UCSD-AML1 (cell line): ENCODE measurements around the gene INPP5A.
"Not testable (repeated sequence)": the region's sequence is repeated elsewhere in the genome, so short reads cannot be mapped to it uniquely, and the experiment has no call there.

Source experiments
- DNase-seq: peaks from one replicate; lab custom pipeline; 2025; ENCODE audit not compliant: unreplicated experiment; lab: John Stamatoyannopoulos, UW

Gene INPP5A

DNA sequence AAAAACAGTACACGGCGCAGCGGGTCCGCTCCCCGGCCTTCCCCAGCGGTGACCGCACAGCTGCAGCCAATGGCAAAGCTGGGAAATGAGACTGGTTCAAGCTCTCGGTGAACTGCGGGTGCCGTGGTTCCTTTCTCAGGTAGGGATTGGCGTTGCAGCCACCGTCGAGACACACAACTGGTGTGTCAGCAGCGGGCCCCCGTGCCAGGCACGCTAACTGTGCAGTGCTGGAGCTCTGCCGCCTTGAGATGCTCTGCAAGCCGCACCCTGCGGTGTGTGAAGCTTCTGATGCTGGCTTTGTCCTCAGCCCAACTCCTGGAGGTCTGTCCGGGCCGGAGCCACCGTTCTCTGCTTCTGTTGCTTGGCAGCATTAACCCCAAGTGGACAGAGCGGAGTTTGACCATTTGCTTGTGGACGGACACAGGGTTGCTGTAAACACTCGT, 269.0 kb downstream of the INPP5A start:
- DNase-seq, result no peak

DNA sequence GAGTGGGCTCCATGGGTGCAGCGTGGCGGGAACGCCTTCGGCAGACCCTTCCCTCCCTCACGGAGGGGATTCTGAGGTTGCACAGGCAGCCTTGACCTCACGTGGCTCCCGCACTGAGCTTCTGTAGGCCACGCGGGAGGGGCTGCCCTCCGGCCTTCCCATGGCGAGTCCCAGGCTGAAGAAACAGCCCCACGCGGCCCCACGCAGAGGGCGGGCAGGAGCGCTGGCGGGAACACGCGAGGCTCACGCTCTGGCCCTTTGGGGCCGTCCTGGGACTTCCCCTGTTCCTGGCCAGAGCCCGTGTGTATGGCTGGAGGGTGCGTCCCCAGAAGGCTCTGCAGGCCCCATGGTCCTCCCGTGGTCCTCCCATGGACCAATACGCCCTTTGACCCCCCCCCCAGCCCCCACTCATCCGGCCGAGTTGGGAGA, 270.0 kb downstream of the INPP5A start:
- DNase-seq, result no peak

DNA sequence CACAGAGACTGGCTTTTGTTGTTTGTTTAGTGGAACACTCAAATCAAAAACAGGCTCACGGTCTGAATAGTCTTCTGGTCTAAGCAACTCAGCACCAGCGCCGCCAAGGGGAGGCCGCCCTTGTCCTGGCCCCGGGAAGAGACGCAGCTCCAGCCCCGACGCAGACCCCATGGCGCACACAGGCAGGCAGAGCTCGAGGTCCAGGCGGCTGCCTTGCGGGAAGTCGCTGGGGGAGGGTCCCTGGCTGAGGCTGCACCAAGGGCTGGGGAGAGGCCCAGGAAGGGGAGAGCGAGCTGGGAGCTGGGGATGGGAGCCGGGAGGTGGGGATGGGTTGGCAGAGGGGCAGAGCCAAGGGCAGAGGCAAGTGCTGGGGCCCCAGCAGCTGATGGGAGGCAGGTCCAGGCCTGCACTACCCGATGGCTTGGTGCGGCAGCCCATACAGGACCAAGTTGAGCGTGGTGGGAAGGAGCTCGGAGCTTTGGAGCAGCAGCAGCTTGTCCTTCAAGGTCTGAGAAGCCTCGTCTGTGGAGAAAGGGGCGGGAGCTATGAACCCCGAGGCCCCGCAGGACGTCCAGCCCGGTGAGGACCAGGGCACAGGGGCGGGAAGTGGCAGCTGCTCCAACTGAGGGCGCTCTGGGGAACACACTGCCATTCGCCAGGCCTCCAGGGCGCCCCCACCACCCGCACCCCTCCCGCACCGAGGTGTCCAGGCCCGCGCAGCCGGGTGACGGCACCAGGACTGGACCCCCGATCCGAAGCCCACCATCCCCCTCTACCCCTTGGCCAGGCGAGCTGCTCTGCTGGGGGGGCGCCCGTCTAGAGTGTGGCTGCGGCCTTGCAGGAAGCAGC, 271.0 kb downstream of the INPP5A start:
- DNase-seq, result no peak

DNA sequence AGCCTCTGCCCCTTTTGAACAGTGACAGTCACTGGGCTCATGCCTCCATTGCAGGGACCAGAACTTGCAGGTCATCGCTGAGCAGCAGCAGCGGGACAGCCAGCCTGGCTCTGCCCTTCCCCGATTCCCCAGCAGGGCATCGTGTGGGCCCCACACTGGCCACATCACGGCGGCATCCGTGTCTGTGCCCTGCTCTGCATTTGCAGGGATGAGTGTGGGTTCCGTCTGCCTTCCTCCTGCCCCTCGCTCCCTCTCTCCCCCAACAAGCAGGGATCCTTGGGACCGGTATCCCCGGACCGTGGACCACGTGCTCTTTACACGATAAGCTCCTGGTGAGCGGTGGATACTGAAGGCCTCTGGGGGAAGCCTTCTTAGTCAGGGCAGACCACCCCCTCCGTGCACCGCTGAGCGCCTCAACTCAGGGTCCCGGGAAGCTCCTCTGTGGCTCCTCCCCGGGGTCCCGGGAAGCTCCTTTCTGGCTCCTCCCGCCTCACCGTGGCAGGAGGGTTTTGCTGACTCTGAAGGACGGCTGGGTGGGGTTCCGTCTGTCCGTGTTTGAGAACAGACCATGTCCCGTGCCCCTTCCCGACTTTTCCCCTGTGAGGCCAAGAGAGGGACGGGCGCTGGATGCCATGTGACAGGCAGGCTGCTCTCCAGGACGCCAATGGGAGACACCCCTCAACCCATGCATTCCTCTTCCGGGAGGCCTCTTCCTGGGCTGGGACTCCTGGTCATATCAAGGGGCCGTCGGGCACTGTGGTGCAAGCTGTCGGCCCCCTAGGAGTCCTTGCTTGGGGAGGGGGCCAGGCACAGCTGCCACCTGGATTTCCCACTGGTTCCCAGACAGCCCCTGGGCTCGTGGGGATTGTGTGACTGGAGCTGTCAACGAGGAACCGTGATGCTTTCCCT, 271.9 kb downstream of the INPP5A start:
- no peak for DNase-seq

DNA sequence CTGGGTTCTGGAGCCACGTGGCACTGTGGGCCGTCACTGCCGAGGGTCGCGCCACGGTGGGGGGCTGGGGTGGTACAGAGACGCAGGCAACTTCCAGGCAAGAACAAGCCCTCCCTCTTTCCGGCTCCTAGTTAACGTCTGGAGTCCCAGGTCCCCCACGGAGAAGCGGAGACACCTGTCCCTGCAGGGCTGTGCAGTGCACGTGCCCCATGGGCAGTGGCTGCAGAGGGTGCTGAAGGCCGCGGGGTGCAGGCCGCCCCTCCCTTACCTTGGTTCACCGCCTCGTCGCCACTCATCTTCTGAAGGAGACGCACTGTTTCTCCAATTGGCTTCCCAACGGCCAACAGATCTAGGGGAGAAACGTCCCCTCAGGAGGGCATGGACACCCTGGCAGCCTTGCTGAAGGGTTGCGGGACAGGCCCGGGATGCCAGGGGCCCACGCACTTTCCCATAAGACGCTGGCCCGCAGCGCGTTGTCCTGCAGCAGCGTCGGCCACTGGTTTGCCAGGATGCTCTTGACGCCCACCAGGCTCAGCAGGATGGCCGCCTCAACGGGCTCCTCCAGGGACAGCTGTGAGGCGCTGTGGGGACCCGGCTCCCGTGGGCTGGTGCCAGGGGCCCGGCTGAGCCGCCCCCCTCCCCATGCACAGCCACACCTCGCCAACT, 272.7 kb downstream of the INPP5A start:
- no peak for DNase-seq

DNA sequence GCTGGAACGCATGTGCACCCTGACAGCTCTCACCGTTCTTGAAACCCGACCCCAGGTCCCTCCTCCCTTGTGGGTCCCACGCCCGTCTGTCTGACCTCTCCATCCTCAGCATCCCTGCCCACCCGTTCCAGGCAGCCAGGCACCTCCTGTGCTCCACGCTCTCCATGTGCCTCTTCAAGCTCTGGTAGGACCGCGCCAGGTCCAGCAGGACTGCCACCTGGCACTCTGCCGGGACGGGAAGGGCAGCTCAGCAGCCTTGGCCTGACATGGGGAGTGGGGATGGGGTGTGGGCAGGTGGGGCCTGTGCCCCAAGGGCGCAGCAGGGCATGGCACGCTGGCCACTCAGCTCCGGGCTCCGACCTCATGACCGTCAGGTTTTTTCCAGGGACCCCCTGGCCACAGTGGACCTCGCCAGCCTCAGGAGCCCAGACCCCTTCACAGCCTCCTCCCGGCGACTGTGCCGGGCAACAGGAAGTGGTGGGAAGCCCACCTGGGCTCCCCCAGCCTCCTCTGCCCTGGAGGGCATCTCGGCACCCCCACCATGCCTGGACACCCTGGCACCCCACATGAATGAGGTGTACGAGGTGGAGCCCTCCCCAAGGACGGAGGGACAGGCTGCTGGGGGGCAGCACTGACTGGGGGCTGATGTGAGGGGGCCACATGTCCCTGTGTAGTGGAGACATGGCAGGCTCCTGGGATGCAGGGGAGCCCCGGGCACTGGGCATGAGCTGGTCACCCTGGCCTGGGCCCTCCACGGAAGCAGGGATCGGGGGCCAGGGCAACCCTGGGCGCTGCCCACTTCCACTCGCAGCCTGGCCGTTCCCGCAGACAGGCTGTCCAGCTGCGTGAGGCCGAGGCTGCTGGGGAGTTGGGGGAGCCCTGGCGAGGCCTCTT, 273.5 kb downstream of the INPP5A start:
- no peak for DNase-seq

DNA sequence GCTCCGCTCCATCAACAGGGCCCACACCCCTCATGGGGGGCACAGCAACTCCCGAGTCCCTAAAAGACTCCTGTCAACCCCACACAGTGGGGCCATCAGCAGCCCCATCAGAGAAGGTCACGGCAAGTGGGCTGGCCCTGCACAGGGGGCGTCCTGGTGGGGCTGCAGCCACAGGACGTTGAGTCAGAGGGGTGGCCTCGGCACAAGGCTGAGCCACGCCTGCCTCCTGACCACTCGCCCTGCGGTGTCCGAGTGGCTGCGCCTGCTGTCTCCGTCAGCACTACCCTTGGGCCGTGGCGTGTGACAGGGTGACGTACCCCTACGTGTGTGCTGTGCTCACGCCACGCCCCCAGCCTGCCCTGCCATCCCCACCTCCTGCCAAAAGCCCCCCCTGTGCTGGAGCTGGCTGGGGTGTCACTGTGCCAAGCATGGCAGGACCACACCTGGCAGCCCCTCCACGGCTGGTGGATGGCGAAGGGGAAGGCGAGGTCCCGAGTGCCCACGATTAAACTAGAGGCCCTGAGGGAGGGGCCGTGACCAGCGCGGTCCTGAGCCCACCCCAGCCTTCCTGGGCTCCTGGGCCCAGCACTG, 274.4 kb downstream of the INPP5A start:
- DNase-seq, result no peak

DNA sequence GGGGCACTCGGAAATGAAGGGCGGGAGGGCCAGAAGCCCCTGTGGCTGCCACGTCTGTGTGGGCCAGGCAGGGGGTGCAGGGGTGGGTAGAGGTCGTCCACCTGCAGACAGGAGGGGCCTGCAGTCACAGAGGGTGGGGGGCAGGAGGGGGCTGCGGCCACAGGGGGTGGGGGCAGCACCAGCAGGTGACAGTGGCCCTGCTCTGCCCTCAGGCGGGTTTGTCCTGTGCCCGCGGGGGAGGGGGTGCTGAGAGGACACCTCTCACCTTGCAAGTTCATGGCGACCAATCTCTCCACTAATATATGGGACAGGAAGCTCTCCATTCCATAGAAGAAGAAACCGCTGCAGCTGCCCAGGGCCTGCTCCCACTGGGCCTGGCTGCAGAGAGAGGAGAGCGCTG, 274.9 kb downstream of the INPP5A start:
- DNase-seq, result no peak

DNA sequence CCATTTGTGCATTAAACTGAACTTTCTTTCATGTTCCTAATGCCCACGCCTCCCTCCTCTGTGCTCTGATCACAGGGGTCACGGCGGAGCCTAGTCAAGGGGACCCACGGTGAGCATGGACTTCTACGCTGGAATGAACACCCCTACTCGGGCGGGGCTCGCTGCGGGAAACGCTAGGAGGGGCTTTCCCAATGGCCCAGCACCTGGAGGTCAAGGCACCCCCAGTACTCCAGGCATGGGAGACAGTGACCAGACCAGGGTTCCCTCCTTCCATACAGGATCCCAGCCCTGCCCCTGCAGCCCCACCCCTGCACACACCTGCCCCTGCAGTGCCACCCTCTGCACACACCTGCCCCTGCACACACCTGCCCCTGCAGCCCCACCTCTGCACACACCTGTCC, 275.4 kb downstream of the INPP5A start:
- no peak for DNase-seq

DNA sequence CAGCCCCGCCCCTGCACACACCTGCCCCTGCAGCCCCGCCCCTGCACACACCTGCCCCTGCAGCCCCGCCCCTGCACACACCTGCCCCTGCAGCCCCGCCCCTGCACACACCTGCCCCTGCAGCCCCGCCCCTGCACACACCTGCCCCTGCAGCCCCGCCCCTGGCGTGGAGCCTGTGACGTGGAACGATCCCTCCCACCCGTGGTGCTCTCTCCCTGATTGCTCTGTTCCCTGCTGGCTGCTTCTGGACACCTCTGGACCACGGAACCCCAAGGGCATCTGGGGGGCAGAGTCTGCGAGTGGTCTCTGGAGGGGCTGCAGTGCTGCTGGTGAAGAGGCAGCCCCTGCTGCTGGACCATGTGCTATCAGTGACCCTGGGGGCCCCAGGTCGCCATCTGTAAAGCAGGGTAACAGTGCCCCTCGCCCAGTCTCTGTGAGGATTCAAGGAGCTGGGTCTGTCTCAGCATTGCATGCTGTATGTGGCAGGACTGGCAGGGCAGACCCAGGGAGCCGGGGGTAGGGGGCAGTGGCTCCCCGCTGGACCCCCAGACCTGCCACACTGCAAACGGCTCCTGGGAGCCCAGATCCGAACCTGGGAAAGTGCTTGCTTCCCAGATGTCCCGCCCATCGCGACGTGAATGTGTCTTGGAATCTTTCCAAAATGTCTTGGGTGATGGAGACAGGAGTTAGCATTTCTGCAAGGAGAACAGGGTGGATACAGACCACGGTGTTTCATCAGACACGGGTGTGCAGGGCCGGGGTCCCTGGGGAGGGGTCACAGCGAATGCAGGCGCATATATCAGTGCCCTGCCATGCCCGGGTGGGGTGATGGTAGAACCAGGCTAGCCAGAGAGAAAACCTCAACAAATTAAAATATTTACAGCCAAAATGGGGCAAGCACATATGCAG, 276.2 kb downstream of the INPP5A start:
- DNase-seq, result no peak

DNA sequence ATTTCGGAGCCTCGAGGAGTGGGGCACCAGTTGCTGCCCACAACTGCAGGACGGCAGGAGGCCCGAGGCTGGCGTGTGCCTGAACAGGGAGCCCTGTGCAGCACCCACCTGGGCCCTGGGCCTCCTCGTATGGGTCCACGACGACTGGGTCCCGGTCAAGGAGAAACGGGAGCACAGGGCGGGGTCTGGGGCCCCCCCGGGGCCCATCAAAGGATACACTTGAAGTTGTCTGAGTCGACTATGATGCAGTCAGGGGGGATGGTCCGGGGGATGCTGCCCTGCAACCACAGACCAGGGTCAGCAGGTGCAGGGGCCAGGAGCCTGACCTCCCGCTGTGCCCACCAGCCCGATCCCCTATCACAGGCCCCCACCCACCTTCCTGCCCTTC, 276.9 kb downstream of the INPP5A start:
- no peak for DNase-seq

DNA sequence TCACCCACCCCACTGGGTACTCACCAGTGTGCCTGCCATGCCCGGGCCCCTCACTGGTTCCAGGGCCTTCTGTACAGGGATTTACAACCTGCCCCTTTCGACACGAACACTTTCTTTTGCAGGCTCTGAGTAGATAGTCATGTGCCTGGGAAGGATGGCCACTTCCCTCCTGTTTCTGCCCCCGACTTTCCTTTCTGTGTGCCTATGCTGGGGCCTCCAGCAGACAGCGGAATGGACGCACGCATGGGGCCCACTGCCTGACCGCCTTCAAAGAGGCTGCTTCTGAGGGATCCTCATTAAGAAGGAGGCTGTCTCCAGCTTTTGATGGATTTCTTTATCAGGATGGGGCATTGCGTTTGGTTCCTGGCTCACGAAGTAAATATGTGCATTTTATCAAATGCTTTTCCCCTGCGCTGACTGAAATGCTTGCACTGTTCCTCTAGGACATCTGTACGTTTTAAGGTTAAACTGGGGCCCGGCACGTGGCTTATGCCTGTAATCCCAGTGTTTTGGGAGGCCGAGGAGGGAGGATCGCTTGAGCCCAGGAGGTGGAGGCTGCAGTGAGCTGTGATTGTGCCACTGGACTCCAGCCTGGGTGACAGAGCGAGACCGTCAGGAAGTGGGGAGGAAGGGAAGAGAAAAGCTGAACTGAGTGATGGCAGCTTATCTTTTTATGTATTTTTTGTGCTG, 277.7 kb downstream of the INPP5A start:
- DNase-seq, result no peak

DNA sequence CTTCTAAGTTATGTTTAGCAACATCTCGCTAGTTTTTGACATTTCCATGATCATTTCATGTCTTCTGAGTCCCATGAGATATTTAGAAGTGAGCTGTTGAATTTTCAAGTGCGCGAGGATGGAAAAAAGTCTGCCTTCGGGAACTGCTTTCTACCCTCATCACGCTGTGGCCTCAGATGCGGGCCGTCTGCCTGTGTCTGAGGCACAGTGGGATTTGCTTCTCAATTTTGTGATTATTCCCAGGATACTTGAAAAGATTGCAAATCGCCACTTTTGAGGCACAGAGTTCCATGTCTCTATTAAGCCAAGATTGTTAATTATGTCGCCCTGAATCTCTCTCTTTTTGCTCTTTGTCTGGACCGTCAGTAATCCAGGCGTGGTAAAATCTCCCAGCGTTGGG, 279.1 kb downstream of the INPP5A start:
- no peak for DNase-seq

DNA sequence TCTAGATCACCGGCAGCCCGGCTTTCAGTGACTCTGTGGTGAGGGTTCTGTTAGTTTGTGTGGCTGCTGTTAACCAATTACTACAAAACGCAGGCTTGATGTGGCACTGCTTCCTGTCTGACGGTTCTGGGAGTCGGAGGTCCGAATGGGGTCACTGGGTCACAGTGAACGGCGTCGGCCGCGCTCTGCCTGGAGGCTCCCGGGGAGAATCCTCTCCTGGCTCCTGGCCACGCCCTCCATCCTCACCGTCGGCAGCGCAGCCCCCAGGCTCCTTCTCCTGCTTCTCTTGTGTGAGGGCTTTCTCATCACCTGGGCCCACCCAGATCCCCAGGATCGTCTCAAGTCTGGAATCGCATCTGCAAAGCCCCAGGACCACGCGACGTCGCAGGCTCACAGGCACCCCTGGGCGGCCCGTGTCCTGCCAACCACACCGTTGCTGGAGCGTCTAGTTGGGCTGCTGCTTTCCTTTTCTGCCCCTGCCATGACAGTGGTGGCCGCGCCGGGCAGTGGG, 280.2 kb downstream of the INPP5A start:
- DNase-seq, result no peak

DNA sequence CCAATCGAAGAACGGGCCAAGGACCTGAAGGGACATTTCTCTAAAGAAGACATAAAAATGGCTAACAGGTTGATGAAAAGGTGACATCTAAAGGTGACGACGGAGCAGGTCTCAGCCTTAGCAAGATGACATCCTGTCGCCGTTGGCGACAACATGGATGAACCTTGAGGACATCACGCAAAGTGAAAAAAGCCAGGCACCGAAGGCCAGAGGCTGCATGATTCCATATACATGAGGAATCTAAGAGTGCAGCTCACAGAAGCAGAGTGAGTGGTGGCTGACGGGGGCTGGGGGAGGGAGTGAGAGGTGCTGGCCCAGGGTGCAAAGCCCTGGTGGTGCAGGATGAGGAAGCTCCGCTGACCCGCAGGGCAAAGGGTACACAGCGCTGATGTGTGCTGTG, 282.5 kb downstream of the INPP5A start:
- no peak for DNase-seq

DNA sequence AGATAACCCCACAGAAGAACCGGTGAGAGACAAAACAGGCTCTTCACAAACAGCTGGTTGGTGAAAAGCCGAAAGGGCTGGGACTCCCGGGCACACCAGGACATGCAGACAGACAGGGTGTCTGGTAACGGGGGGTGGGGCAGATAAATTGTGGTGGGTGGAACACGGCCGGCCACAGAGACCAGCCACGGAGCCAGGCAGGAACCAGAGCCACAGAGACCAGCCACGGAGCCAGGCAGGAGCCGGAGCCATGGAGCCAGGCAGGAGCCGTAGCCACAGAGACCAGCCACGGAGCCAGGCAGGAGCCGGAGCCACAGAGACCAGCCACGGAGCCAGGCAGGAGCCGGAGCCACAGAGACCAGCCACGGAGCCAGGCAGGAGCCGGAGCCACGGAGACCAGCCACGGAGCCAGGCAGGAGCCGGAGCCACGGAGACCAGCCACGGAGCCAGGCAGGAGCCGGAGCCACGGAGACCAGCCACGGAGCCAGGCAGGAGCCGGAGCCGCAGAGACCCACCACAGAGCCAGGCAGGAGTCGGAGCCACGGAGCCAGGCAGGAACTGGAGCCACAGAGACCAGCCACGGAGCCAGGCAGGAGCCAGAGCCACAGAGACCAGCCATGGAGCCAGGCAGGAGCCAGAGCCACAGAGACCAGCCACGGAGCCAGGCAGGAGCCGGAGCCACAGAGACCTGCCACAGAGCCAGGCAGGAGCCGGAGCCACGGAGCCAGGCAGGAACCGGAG, 288.4 kb downstream of the INPP5A start:
- DNase-seq, result not testable (repeated sequence)
